COLO668 (cell line): Measurements from ENCODE around the gene COL13A1.

ENCODE experiments used
- DNase-seq: peaks from one replicate; lab custom pipeline; 2025; ENCODE audit not compliant: unreplicated experiment; lab: John Stamatoyannopoulos, UW

The COL13A1 gene

DNA sequence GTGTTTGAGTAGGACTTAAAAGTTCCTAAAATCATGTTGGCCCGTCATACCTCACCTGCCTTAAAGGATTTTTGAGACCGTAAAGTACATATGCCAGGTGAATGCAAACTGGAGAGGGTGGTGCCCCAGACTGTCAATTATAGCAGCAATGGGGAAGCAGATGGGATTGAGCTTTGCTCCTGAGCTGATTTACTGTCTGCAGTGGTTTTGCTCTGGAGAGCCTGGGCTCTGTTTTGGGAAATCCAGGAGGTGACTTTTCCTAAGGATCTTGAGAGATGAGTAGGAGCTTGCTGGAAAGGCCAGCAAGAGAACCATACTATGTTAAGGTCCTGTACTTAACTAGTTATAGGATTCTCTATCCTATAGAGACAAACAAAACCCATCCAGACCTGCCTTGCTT lies 43.0 kb downstream of the COL13A1 start:
- no peak for DNase-seq

DNA sequence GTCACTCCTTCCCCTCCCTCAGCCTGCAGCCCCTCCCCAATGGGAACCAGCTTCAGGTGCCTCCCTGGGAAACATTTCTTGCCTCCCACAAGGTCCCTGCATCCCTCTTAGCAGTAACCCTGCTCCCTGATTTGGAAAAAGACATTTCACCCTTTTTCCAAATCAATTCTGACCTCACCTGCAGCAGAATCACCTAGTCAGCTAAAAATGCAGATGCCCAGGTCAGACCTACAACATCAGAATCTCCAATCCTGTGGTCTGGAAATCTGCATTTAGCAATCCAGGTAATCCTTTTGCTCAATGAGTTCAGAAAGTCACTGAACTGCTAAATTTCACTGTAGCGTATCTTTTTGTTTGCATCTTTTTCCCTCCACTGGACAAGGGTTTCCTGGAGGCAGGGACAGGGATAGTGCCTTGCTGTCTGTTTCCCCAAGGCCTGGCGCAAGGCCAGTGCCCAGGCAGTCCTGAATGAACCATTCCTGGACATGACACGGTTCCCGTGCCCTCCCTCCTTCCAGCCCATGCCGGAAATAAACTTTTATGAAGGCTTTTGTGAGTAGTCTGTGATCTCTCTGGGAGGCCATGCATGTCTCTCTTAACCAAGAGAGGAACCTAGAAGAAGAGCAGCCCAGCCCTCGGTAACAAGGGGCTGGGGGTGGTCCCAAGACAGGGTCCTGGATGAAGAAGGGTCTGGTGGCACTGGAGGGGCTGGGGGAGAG lies 44.0 kb downstream of the COL13A1 start:
- DNase-seq = no peak

DNA sequence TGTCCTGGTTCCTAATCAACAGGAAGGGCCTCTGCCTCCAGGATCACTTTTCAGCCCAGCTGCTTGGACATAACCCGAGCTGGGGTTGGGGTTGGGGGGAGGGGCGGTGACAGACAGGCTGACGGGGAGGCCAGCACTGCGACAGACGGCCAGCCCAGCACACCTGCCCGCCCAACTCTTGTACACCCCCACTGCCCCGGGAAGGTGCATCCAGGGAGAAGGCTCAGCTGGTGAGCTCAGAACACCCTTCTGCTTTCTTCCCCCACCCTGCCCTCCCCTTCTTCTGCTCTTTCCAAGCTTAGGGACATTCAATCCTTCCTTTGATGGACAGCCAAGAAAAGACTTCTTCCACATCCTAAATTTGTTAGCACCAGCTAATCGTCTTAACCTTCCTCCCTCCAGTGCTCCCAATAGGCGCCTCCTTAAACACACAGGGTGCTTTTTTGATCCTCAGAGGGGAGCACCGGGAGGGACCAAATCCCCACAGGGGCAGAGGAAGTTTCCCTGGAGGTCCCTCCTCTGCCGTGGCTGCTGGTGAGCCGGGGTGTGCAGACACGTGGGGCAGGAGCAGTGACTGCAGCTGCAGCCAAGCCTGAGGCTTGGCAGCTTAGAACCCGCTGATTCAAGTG lies 44.7 kb downstream of the COL13A1 start:
- DNase-seq = no peak

DNA sequence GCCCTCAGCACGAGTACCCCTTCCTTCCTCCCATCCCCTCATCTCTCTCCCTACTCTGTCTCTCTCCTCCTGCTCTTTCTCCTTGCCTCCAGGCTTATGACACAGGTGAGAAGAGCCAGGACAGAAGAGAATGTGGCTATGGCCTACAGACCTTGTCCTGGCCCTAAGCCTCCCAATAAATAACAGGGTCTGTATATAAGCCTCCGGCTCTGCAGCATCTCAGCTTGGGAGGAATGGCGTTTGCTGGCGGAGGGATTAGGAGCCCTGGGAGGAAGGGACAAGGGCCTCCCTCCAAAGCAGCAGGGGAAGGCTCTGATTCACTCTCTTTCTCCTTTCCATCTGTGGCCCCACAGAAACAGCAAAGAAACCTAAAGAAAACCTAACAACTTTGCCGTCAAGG lies 45.8 kb downstream of the COL13A1 start:
- no peak for DNase-seq

DNA sequence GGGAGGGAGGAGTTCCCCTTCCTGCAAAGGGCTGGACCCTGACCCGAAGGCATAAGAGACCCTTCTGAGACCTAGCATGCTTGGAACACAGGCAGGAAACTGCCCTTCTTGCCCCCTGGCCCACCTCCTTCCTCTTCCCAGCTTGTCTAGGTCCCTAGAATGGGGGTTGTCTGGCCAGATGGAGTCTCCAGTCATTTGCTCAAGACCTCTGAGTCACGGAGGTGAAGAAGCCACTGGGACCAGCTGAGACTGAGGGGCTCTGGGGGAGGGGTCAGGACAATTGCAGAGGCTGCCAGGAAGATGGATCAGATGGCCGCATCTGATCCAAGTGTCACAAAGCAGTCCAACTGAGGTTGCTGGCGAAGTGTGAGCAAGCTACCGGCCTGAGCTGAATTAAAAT lies 46.2 kb downstream of the COL13A1 start:
- DNase-seq = no peak

DNA sequence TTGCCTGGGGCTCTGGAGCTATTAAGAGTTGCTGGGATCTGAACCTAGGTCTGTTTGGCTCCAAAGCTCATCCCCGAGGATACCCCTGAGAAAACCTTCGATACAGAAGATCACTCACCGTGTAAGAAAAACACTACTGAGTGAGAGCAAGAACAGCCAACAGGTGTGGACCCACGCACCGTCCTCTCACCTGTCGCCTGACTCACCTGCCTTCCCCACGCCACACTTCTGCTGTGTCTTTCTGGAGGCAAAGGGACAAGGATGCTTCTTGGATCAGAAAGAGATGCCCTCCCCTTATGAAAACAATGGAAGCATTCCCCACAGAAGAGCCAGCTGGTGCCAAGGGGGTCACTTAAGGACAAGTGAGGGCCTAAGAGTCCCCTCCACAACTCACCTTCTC lies 46.7 kb downstream of the COL13A1 start:
- DNase-seq = no peak

DNA sequence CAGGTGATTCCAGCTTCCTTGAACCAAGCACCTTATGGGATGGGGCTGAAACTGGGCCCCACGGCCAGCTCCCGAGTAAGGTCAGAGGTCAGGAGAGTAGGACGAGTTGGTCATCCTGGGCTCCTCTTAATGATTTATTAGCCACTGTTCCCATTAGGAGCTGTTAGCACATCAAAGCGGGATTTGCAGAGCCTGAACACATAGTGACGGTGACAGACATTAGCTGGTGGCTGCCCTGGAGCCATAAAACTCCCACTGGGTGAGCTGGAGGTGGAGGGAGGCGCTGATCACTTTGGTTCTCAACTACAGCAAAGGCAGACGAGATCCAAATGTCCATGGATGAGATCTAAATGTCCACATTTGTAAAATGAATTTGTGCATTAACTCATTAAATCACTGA lies 48.1 kb downstream of the COL13A1 start:
- DNase-seq = no peak

DNA sequence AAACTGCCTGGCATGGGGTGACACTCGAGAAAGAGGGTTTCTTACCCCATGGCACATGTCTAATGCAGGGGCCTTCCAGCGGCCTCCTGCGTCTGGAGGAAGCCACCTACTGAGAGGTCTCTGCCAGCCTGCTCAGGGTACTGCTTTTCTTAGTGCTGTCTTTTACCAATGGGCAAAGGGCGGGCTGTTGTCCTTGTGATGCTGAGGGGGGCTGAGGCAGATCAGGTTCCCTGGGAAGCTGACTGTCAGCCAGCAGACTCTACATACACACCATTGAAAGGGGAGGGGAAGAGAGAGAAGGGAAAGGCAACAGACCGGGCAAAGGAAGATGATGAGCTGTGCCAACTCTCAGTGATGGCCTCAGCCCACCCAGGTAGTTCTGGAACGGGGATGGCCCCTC lies 48.7 kb downstream of the COL13A1 start:
- no peak for DNase-seq

DNA sequence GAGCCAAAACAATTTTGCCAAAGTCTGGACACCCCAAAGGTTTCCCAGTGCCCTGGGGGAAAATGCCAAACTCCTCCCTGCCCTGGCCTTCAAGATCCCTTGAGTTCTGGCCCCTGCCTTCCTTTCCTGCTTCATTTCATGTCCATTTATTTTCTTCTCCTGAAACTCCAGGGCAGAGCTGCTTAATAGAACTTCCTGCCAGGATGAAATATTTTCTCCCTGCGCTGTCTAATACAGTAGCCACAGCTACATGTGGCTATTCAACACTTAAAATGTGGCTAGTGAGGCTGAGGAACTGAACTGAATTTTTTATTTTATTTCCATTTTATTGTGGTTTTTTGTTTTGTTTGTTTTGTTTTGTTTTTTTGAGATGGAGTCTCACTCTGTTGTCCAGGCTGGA lies 49.6 kb downstream of the COL13A1 start:
- no peak for DNase-seq

DNA sequence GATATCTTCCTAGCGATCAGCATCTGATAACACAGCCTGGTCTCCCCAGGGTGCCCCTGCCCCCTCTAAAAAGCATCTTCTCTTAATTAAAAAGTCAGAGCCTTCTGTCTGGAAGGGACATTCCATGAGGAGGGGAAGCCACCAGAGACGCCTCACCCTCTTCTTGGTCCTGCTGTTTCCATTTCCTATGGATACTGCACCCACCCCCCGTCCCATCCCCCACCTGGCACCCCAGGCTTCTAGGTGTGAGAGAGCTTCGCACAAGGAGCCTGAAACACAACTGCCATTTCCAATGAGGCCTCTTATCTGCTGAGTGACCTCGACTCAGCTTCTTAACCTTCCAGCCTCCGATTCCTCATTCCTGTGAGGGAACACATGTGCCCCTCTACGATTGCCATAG lies 51.4 kb downstream of the COL13A1 start:
- no peak for DNase-seq

DNA sequence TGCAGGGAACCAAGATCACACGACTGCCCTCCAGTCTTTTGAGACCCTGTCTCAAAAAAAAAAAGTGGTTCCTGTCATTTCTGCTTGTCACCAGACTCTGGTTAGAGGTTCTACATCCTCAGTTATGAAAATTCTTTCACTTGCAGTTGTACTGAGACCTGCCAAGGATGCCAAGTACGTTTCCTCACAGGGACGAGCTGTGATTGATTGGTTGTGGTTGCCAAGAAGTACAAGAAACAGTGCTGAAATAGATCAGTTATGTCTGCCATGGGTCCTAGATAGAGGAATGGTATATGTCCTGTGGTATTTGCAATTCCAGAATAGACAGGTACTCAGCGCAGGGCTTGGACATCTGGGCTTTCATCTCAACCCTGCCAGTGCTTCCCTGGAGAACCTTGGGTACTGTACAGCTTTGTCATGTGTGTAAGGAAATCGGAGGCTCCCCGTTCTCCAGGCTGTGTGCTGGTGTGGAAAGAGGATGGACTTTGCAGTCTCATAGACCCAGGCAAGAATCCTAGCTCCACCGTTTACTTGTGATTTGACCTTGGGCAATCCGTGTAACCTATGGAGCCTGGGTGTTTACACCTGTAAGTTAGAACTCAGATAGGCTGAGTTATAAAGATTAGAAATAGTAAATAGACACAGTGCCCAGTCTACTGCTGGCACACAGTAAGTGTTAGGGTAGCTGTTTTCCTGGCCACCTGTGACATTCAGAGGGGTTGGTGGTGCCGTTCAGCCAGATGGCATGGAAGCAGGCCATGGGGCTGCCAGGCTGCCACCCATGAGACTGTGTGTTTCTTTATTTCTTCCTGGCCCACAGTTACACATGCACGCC lies 53.0 kb downstream of the COL13A1 start:
- no peak for DNase-seq

DNA sequence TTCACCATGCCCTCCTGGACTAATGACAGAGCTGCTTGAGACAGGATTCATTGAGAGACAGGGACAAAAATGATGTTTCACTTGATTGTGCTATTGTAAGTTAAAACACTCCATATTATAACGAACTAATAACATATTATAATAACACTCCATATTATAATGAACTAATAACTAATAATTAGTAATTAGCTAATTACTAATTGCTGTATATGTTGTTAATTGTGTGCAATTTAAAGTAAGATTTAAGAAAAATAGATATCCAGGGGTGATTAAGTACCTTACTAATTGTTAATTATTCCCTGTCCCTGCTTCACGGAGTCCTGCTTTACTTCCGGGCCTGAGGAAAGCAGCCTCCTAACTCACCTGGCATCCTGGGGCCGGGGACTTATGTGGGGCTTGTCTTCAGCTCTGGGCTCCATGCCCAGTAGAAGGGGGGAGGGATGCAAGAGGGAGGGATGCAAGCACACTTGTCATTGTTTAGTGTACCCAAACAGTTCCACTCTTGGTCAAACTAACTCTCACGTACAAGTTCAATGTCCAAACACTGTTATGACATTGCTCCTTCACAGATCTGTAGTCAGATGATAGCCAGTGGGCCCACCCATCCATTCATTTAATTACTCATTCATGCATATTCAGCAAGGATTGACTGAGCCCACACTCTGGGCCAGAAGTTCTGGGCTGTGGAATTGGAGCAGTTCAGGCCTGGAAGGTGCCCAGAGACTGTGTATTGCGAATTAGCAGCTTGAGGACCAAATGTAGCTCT lies 53.8 kb downstream of the COL13A1 start:
- no peak for DNase-seq

DNA sequence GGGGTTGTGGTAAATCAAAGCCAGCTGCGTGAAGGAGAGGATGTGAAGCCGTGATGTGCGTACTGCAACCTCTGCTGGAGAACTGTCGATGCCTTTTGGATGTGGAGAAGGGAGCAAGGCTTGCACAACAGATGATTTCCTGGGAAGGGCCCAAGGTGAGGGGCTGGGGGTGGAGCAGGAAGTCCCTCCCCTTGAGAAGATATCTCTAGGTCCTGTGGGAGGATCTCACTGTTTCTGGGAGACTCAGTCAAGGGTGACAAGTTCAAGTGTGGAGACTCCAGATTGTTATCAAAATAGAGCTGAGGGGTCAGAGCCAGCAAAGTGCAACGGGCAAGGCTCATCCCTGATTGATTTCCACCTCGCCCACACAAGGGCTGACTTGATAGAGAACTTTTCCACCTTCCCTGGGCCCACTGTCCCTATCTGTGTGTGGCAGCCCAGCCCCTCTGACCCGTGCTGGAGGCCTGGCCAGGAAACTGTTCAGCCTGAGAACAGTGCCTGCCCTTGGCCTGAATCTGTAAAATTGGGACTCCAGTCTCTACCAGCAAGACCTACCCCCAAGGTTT lies 55.0 kb downstream of the COL13A1 start:
- DNase-seq = no peak

DNA sequence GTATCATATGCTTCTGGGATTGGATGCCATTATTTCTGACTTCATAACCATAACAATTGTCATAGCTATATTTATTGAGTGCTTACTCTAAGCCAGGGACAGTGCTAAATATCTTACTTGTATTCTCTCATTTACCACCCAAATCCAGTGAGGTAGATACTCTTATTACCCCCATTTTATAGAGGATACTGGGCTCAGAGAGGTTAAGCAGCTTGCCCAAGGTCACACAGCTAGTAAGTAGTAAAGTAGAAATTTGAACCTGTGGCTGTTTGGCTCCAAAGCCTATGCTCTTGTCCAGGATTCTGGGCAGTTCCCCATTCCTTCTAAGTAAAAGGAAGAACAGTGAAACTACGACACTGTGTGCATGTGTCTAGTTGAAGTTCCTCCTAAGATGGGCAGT lies 56.5 kb downstream of the COL13A1 start:
- no peak for DNase-seq

DNA sequence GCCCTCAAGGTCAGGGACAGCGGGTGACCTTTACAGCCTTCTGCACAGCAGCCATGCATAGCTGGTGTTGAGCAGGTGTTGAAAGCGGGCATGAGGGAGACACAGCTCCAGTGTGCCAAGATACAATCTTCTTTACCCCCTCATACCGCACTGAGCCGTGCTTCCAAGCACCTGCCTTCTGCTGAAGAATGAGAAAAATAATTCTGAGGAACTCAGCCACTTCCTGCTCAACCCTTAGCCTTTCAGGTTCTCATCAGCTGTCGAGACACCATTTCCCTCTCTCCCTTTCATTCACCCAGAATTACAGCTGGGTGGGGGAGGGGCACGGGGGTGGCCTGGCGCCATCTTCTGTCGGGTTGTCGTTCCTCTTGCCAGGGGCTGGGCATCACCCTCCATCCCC lies 58.6 kb downstream of the COL13A1 start:
- no peak for DNase-seq

DNA sequence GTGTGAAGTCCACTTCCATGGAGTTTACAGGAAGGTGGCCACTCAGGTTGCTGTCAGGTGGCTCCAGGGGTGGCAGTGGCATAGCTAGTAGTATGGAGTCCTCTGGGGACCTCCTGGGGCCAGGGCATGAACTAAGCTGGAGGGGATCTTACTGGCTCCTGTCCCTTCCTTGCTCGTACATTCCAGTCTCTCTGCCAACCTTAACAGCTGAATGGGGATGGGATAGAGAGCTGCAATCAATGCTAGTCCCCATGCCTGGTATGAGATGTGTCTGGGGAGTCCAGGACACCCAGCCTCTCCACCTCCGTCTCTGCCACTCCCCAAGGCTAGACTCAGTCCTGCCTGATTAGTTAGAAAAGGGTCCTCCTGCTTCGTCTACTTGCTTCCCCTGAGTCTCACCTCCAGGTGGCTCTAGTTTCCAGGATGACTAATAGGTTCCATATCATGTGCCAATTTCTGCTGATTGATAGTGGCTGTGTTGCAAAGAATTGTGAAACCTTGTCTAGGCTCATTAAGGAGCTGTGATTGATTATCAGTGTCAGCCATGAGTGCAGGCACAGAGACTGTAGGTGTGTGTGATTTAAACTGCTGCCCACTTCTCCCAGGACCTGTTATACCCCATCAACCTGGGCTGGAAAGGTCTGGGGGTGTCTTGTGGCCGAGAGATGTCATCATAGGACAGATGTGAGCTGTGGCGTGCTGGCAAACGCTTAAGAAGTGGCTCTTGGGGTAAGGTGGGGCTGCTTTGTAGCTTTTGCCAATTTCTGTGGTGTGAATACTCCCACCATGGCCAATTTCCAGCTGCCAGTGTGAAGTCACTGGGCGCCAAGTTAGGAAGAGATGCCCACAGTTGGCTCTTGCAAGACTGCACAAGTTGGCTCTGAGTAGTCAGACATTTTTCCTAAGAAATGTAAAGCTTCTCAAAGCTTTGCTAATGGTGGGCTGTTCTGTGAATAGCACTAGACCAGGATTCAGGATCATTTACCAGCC lies 59.8 kb downstream of the COL13A1 start:
- DNase-seq = no peak

DNA sequence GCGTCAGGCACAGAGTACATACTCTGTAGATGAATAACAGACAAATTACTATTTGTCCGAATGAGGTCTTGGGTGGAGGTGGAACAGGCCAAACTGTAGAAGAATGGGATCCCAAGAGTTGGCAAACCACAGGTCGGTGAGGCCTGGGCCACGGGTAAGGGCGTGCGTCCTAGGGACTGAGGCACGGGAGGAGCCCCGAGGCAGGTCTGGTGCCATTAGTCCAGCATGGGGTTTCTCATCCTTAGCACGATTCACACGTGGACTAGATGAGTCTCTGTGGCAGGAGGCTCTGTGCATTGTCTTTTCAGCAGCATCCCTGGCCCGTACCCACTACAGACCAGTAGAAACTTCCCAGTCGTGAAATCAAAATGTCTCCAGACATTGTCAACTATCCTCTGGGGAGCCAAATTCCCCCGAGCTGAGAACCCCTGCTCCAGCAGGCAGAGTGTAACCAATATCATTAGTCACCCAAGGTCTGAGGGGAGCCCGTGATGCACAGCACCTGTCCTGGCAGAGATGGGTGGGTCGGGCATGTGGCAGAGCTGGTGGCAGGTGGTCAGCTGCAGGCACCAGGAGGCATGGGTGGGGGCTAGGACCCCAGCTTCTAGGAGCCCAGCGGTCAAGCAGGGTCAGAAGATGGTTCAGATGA lies 61.3 kb downstream of the COL13A1 start:
- no peak for DNase-seq

DNA sequence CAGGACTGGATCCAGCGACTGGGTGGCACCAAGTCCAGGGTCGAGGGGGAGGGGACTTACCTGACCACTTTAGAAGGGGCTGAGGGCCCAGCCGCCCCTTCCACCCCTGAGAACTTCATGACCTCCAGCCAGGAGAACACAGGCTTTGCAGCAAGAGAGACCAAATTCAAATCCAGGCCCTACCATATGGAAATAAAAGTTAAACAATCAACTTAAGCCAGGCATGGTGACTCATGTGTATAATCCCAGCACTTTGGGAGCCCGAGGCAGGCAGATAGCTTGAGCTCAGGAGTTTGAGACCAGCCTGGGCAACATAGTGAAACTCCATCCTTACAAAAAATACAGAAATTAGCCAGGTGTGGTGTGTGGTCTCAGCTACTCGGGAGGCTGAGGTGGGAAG lies 61.9 kb downstream of the COL13A1 start:
- DNase-seq = no peak

DNA sequence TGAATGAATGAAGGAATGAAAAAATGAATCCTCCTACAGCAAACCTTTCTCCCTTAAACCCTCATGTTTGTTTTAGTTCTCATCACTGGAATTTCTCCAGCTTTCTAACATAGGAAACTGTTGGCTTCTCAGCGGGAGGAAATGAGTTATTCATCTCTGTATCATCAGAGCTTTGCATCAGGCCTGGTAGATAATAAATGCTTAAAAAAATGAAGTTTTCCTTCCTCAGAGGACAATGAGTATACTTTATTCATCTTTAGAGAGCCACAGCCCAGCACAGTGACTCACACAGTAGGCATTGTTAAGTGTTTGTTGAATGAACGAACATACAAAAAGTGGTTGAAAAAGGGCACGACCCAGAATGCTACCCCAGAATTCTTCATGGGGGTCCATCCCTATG lies 62.6 kb downstream of the COL13A1 start:
- no peak for DNase-seq
